ENCODE measurements around the gene NDUFB8. TPM values are rescaled to one million over a fixed set of nuclear protein-coding genes. Genes with fewer than 3 reads are reported as not detected.

The NDUFB8 gene
- total and polyA plus RNA-seq, 3 donors from 2014 or later, result 141 to 219 (median 150) TPM

DNA sequence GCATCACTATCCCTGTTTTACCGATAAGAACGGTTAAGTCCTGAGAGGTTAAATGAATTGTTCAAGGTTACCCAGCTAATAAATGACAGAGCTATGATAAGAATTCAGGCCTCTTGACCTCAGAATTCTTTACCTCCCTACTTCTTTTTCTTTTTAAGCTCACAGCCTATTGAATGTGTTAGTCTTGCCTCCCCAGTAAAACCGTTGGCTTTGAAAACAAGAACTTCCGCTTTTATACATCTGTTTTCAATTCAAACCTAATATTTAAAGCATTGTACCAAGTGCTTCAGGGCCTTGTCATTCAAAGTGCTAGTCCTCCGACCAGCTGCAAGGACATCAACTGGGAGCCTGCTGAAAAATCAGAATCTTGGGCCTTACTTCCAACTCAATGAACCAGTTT is 25.6 kb downstream of the NDUFB8 start:
- no peak for TF ChIP-seq CTCF (IDR thresholded peaks at IDR 0.05)
- TF ChIP-seq POLR2A (IDR thresholded peaks at IDR 0.05), result no peak
- Histone ChIP-seq H3K27ac (no peak overlapping the region), H3K27me3 (no peaks in the 10 kb centered on the region), H3K4me3 (no peak overlapping the region), H3K36me3 (ENCODE audit: low read depth, missing control alignments) (no peaks in the 10 kb centered on the region), H3K4me1 (no peaks in the 10 kb centered on the region), H3K9me3 (no peaks in the 10 kb centered on the region)
- no peak for DNase-seq
- intact Hi-C loops (cut with DNase I; ENCODE audit: low total_unique reads), result no loop called here
- WGBS, 2 donors, result 58 to 65% methylated on average over 5 of the region's 5 CpGs

GRCh38 chr10:100502926-100503494 is 26.7 kb downstream of the NDUFB8 start:
- no peak overlapping the region for H3K27ac ChIP-seq
- no peak for DNase-seq
- intact Hi-C loops (cut with DNase I; ENCODE audit: low total_unique reads), result no loop called here
- 89% methylated on average over 1 of the region's 1 CpG for WGBS, 2 donors
- H3K4me1 ChIP-seq, result no peaks in the 10 kb centered on the region
- no peaks in the 10 kb centered on the region for H3K36me3 ChIP-seq (ENCODE audit: low read depth, missing control alignments)
- H3K27me3 ChIP-seq, result no peaks in the 10 kb centered on the region
- H3K4me3 ChIP-seq, result no peak overlapping the region
- no peak for TF ChIP-seq POLR2A (IDR thresholded peaks at IDR 0.05)
- H3K9me3 ChIP-seq, result no peaks in the 10 kb centered on the region

DNA sequence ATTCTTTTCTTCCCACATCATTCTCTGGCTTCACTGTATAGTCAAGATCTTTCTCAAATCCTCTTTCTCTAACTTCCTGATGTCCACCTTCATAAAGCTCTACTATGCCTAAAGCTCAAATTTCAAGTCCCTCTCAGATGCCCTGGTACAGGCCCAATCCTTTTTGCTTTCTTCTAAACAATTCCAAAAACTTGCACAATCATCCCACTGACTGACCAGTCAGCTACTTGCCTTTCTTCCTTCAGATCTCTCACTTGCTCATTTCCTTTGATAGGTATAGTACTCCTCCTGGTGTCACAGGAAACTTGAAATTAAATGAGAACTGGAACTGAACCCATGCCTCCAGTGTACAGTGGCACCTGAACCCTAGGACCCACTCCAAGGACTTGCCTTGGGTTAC is 28.2 kb downstream of the NDUFB8 start:
- H3K4me3 ChIP-seq, result no peak overlapping the region
- DNase-seq, result no peak
- intact Hi-C loops (cut with DNase I; ENCODE audit: low total_unique reads), result no loop called here
- TF ChIP-seq CTCF (IDR thresholded peaks at IDR 0.05) (no peak), POLR2A (IDR thresholded peaks at IDR 0.05) (no peak)
- no peaks in the 10 kb centered on the region for H3K36me3 ChIP-seq (ENCODE audit: low read depth, missing control alignments)
- H3K27me3 ChIP-seq, result no peaks in the 10 kb centered on the region
- no peak overlapping the region for H3K27ac ChIP-seq
- H3K9me3 ChIP-seq, result no peaks in the 10 kb centered on the region
- no peaks in the 10 kb centered on the region for H3K4me1 ChIP-seq

- no peaks in the 10 kb centered on the region for H3K4me1 ChIP-seq
- TF ChIP-seq CTCF (IDR thresholded peaks at IDR 0.05) (no peak), POLR2A (IDR thresholded peaks at IDR 0.05) (no peak)
- DNase-seq, result no peak
- no peak overlapping the region for H3K4me3 ChIP-seq
- 96 to 98% methylated on average over 4 of the region's 4 CpGs for WGBS, 2 donors
- no peak overlapping the region for H3K27ac ChIP-seq
- intact Hi-C loops (cut with DNase I; ENCODE audit: low total_unique reads), result no loop called here
- H3K27me3 ChIP-seq, result no peaks in the 10 kb centered on the region
- H3K9me3 ChIP-seq, result no peaks in the 10 kb centered on the region
- H3K36me3 ChIP-seq (ENCODE audit: low read depth, missing control alignments), result no peaks in the 10 kb centered on the region
Measured at GRCh38 chr10:100498059-100498458, 31.6 kb downstream of the NDUFB8 start.

DNA sequence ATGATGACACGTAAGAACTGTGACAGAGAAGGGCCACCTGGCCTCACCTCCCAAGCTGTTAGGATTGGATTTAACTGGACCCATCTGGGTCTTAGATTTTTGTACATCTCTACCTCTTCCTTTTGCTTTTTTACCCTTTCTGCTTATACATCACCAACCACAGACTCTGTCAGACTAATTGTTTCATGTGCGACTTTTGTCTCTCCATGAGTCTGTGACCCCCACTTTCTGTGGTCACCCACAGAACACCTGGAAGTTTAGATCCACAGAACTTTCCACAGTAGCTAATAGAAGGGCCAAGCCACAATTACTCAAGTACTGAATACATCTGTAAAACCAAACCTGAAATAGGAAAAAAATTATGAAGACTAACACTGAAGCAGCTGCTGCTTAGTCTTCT is 33.1 kb downstream of the NDUFB8 start:
- Histone ChIP-seq H3K4me1 (no peaks in the 10 kb centered on the region), H3K27ac (no peak overlapping the region), H3K4me3 (no peak overlapping the region), H3K27me3 (no peaks in the 10 kb centered on the region), H3K36me3 (ENCODE audit: low read depth, missing control alignments) (no peaks in the 10 kb centered on the region), H3K9me3 (no peaks in the 10 kb centered on the region)
- no peak for TF ChIP-seq POLR2A (IDR thresholded peaks at IDR 0.05)
- TF ChIP-seq CTCF (IDR thresholded peaks at IDR 0.05), result no peak
- intact Hi-C loops (cut with DNase I; ENCODE audit: low total_unique reads), result no loop called here
- 86 to 95% methylated on average over 2 of the region's 2 CpGs for WGBS, 2 donors
- no peak for DNase-seq
